Sciatic nerve (tissue), 2 donors: ENCODE measurements around the gene FMN1. TPM values are rescaled to one million over a fixed set of nuclear protein-coding genes. Genes with fewer than 3 reads are reported as not detected.
A peak's percentile ranks its signal among the peaks of the same experiment; 100 is the strongest.
"Not testable (repeated sequence)": the region's sequence is repeated elsewhere in the genome, so short reads cannot be mapped to it uniquely, and the experiment has no call there.

ENCODE experiments used
- ATAC-seq: fragments of 200-7000 bp; cut with Tn5 transposase; one replicate; pipeline ENCODE4 v1.9.1; 2020; ENCODE audit warnings: mild to moderate bottlenecking, moderate library complexity
- DNase-seq: peaks from one replicate; pipeline ENCODE4 v3.0.0-alpha.2; 2020; ENCODE audit warnings: low spot score
- intact Hi-C: fragments of 100-400 bp; cut with DNase I; formaldehyde crosslinking; loops from one replicate; pipeline ENCODE4 v1.14.2; 2022
- total RNA-seq: library from RNA; stranded (reverse); fragmentation: NEBNext Ultra II Directional; extraction: Animal tissue kit (Norgen Biotek cat#: 25700); gene quantifications from one replicate; pipeline ENCODE4 v1.2.1, GENCODE V29; 2021
- donor health status: DM: no; HTN: no; CAD: no.
- donor health status: DM: no; HTN: no; CAD: no.

The FMN1 gene
- total RNA-seq, 1 donor from 2014 or later, result 10.0 TPM

- ATAC-seq, result no peak
- DNase-seq, result no peak
- intact Hi-C loops, result no loop called here
These were observed 228.0 kb downstream of the FMN1 start for GRCh38 chr15:32966512-32966911.

DNA sequence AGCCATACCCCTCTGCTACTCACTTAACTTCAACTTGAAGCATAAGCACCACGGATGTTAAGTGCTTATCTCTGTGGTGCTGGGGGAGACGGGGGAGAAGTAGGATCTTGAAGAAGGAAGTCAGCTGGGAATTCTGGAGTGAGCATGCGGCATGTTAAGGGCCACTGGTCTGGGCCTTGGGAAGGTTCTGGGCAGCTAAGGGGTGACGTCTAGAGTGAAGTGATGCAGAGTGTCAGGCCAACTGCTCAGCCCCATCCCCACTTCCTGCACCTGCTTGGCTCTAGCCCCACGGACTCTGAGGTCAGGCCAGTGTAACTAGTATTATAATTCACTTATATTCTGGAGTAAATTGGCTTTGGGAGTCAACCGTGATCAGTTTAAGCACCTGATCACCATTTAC, 228.6 kb downstream of the FMN1 start:
- ATAC-seq (no peak), DNase-seq (no peak)
- intact Hi-C loops, result no loop called here

DNA sequence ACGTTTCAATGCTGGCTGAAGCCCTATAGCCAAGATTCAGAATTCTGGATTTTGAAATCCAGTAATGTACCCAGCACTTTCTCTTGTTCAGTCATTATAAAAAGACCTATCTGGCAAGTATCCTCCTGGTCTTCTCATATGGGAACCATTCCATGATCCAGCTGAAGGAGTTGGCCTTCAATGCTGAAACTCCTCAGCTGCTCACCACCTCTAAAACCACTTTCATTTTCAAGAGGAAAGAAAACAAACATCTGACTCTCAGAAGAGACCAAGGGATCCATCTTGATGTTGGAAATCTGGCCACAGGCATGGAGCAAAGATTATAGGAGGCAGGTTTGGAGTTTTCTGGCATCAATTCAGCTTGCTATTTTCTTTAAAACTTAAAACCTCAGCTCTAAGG, 235.4 kb downstream of the FMN1 start:
- DNase-seq, result no peak
- no peak for ATAC-seq
- intact Hi-C loops, result no loop called here

GRCh38 chr15:32957219-32957618, 237.3 kb downstream of the FMN1 start:
- DNase-seq, result no peak
- no peak for ATAC-seq
- intact Hi-C loops, result no loop called here

DNA sequence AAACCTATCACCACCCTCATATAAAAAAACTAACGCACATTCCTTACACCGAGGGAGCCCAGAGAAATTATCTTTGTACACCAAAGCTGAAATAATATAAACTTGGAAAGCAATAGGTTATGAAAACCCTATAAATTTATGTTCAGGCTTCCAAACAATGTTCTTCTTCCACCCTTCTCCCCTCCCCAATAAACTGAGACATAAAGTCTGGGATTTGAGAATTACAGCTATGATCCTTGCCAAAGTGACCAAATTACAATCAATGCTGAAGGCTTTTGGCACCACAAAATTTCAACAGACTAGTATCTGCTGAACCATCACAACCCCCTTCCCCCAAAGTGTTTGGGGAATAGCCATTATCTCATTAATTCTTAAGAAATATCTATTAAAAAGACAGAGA, 237.8 kb downstream of the FMN1 start:
- ATAC-seq (no peak), DNase-seq (no peak)
- intact Hi-C loops, result no loop called here

DNA sequence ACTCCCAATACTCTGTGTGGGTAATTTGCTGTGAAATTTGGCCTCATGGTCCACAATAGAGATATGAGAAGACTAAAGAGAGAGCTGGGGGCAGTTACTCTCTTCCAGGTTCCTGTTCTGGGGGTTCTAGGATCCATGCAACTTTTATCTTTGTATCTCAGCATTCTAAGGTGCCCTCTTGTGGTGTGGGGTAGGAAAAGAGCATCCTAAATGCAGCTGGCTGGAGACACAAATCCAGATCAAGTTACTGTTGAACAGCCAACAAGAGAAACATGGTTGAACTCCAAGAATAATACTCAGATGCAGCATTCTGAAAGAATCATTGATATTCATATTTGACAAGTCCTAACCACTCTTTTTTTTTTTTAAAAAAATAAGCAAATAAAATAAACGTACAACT, 238.5 kb downstream of the FMN1 start:
- DNase-seq (no peak), ATAC-seq (peak; percentile 81)
- intact Hi-C loops, result no loop called here

DNA sequence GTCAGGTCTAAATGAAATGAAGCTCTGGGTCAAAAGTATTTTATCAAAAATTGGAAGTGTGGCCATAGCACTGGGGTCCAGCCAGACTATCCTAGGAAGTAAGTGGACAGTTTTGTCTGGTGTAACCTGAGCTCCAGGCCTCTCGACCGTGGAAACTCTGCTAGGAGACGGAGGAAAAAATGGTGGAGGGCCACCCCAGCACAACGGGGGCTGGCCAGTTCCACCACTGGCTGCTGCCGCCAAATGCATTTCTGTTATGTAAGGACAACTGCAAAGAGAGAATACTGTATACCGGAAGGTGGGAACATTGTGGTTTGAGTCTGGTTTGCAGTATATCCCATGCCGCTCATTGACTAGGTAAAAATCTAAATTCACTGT, 241.0 kb downstream of the FMN1 start:
- DNase-seq, result no peak
- intact Hi-C loops, result no loop called here
- ATAC-seq, result no peak

- DNase-seq, result no peak
- ATAC-seq, result peak; percentile 46
- intact Hi-C loops, result no loop called here
These were observed 241.5 kb downstream of the FMN1 start for GRCh38 chr15:32952901-32953532.

- DNase-seq (no peak), ATAC-seq (no peak)
- intact Hi-C loops, result no loop called here
These were observed 242.6 kb downstream of the FMN1 start for GRCh38 chr15:32951736-32952464.

DNA sequence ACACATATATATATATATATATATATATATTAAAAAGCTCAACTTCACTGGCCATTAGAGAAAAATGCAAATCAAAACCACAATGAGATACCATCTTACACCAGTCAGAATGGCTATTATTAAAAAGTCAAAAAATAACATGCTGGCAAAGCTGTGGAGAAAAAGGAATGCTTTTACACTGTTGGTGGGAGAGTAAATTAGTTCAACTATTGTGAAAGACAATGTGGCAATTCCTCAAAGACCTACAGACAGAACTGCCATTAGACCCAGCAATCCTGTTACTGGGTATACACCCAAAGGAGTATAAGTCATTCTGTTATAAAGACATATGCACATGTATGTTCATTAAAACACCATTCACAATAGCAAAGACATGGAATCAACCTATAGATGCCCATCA, 244.5 kb downstream of the FMN1 start:
- ATAC-seq, intact Hi-C loops, DNase-seq: not testable (repeated sequence)

- no peak for ATAC-seq
- no peak for DNase-seq
- intact Hi-C loops, result no loop called here
These were observed 248.3 kb downstream of the FMN1 start for GRCh38 chr15:32946210-32946609.

DNA sequence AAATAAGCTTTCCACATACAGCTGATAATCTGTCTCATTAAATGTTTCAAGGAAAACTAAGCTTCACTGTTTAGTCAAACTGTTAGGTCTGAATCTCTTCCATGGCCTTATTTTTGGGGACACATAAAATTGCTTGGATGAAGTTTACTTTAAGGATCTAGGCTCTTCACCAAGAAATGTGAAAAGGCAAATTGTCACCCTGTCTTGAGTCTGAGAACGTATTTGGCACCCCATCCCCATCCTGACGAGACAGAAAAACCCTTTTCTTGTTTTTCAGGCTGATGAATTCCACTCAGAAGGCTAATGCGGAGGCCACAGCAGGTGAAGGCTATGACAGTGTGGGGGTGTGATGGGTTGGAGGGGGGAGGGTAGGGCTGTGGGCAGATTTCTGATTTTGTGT, 250.1 kb downstream of the FMN1 start:
- ATAC-seq (no peak), DNase-seq (no peak)
- intact Hi-C loops, result no loop called here

GRCh38 chr15:32943711-32944110, 250.8 kb downstream of the FMN1 start:
- ATAC-seq (no peak), DNase-seq (no peak)
- intact Hi-C loops, result no loop called here

GRCh38 chr15:32942401-32942841, 252.1 kb downstream of the FMN1 start:
- intact Hi-C loops, result no loop called here
- no peak for DNase-seq
- no peak for ATAC-seq

GRCh38 chr15:32941823-32942222, 252.7 kb downstream of the FMN1 start:
- ATAC-seq, result no peak
- no peak for DNase-seq
- intact Hi-C loops, result no loop called here

DNA sequence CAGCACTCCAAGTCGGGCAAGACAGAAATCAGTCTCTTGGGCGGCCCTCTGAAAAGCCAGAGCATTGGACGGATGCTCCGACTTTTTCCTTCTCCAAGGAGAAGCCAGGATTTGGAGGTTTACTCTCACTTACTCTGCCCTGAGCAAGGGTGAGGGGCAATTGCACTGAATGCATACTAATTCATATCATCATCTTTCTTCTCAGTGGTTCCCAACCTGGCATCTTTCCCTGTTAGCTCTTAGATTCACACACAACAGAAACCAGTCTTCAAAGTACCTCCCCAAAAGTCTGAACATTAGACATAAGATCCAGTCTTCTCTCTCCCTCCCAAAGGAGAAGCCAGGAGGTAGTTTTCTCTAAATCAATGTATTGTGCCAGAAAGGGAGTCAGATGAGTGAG, 257.5 kb downstream of the FMN1 start:
- intact Hi-C loops, result no loop called here
- no peak for ATAC-seq
- DNase-seq, result no peak

- intact Hi-C loops, result no loop called here
- ATAC-seq (peak; percentile 48), DNase-seq (no peak)
These were observed 258.1 kb downstream of the FMN1 start for GRCh38 chr15:32936283-32936918.

GRCh38 chr15:32935139-32935538, 259.4 kb downstream of the FMN1 start:
- intact Hi-C loops, result no loop called here
- ATAC-seq, result no peak
- DNase-seq, result no peak

DNA sequence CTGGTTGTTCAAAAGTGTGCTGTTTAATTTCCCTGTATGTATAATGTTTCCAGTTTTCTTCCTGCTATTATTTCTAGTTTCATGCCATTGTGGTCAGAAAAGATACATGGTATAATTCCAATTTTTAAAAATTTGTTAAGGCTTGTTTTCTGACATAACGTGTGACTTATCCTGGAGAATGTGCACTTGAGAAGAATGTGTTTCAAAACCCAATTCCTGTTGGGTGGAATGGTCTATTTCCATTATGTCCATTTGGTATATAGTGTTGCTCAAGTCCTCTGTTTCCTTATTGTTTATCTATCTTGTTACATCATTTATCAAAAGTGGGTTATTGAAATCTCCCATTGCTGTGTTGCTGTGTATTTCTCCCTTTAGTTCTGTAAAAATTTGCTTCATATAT, 261.3 kb downstream of the FMN1 start:
- ATAC-seq, result no peak
- no peak for DNase-seq
- intact Hi-C loops, result no loop called here

DNA sequence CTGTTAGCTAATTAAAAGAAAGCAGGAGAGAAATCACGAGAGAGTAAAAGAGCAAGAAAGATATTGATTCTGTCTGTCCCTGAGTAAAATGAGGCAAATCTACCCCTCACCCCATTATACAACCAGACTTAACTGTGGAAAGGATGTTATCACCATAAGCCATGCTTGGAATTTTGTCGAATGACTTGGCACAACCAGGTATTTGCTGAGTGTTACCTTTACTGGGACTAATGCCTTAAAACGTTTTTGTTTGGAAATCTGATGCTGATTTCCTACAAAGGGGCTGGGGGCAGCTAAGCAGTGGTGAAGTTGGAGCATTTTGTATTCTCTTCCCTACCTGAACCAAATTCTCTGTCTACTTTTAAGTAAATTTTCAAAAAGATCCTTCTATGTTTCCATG, 265.6 kb downstream of the FMN1 start:
- ATAC-seq, result no peak
- intact Hi-C loops, result no loop called here
- DNase-seq, result no peak

GRCh38 chr15:32927124-32927523, 267.4 kb downstream of the FMN1 start:
- intact Hi-C loops, result no loop called here
- no peak for ATAC-seq
- DNase-seq, result no peak
